HepG2 (cell line): ENCODE data around the gene TMEM108.

ENCODE experiments used
- CTCF ChIP-seq: sonication (generic); formaldehyde crosslinking; IDR thresholded peaks from 2 replicates; pipeline ENCODE4 v1.5.0; 2020; ENCODE audit warnings: mild to moderate bottlenecking, missing genetic modification reagents, moderate library complexity
- MAFG ChIP-seq: sonication (generic); formaldehyde crosslinking; IDR thresholded peaks from 2 replicates; pipeline ENCODE4 v1.5.1; 2020; ENCODE audit warnings: mild to moderate bottlenecking, missing genetic modification reagents
- MTA3 ChIP-seq: sonication (generic); formaldehyde crosslinking; IDR thresholded peaks from 2 replicates; pipeline ENCODE4 v1.4.0; 2020; ENCODE audit warnings: missing genetic modification reagents
- MYC ChIP-seq: sonication (generic); formaldehyde crosslinking; IDR thresholded peaks from 2 replicates; pipeline ENCODE4 v1.9.0; 2021; ENCODE audit warnings: missing genetic modification reagents, borderline replicate concordance
- NFYB ChIP-seq: sonication (generic); formaldehyde crosslinking; IDR thresholded peaks from 2 replicates; pipeline ENCODE4 v1.4.0; 2020; ENCODE audit warnings: missing genetic modification reagents
- SIN3A ChIP-seq: IDR thresholded peaks from 2 replicates; pipeline ENCODE4 v1.6.1; 2011; ENCODE audit warnings: low read depth, mild to moderate bottlenecking, control low read depth, low read length, borderline replicate concordance
- ZNF350 ChIP-seq: sonication (generic); formaldehyde crosslinking; IDR thresholded peaks from 2 replicates; pipeline ENCODE4 v1.4.0; 2020; ENCODE audit warnings: mild to moderate bottlenecking, low read depth, missing genetic modification reagents, borderline replicate concordance
- ZNF761 ChIP-seq: sonication (generic); formaldehyde crosslinking; conservative IDR thresholded peaks from 2 replicates; pipeline ENCODE4 v1.4.0; 2020; ENCODE audit warnings: mild to moderate bottlenecking, missing genetic modification reagents
- ZNF883 ChIP-seq: sonication (generic); formaldehyde crosslinking; IDR thresholded peaks from 2 replicates; pipeline ENCODE4 v1.5.1; 2020; ENCODE audit warnings: mild to moderate bottlenecking, missing genetic modification reagents; ENCODE audit errors: not compliant biosample characterization

GRCh38 chr3:133093366-133093765, 55.2 kb downstream of the TMEM108 start:
- TF ChIP-seq MYC (CRISPR knock-in tag) (no peak), NFYB (CRISPR knock-in tag) (no peak), SIN3A (no peak), ZNF350 (no peak), CTCF (no peak), MAFG (no peak), ZNF883 (no peak), MTA3 (CRISPR knock-in tag) (no peak), ZNF761 (CRISPR knock-in tag) (no peak)
